CD4-positive, alpha-beta memory T cell (primary cell): ENCODE results near the gene OR10A2. TPM values are rescaled to one million over a fixed set of nuclear protein-coding genes. Genes with fewer than 3 reads are reported as not detected.
"Not testable (repeated sequence)": the region's sequence is repeated elsewhere in the genome, so short reads cannot be mapped to it uniquely, and the experiment has no call there.

Experiments used
- CTCF ChIA-PET: fragments of 350-600 bp; sonication (Branson Sonifier 250); formaldehyde crosslinking; loops from one replicate; lab custom pipeline; 2021; ENCODE audit warnings: inconsistent platforms; ENCODE audit not compliant: partially characterized antibody; lab: Charles Lee
- POLR2A ChIA-PET: fragments of 350-600 bp; sonication (Branson Sonifier 250); formaldehyde crosslinking; loops from one replicate; lab custom pipeline; 2021; ENCODE audit not compliant: partially characterized antibody; lab: Charles Lee
- DNase-seq, 5 donors: peaks; one replicate each; pipeline versions ENCODE4 v3.0.0 to v3.0.0-alpha.2; 2020 to 2022; ENCODE audit warnings: mixed read lengths in 1 of 5
- H3K27ac ChIP-seq: one replicate; pipeline ENCODE4 v1.7.0; 2013; ENCODE audit warnings: low read depth, low read length
- H3K27me3 ChIP-seq: 2 replicates; pipeline ENCODE4 v1.7.0; 2013; ENCODE audit warnings: mild to moderate bottlenecking, low read length, moderate library complexity; ENCODE audit not compliant: insufficient read depth
- H3K36me3 ChIP-seq: 2 replicates; pipeline ENCODE4 v1.7.0; 2013; ENCODE audit warnings: mild to moderate bottlenecking, low read length, moderate library complexity; ENCODE audit not compliant: insufficient read depth
- H3K4me1 ChIP-seq: 2 replicates; pipeline ENCODE4 v1.7.0; 2013; ENCODE audit warnings: mild to moderate bottlenecking, low read length, moderate library complexity; ENCODE audit not compliant: insufficient read depth
- H3K4me3 ChIP-seq, 2 donors: one replicate each; pipeline ENCODE4 v1.7.0; 2013; ENCODE audit warnings: low read length in 2 of 2, mild to moderate bottlenecking in 1 of 2
- H3K9me3 ChIP-seq, 2 donors: one replicate each; pipeline ENCODE4 v1.7.0; 2013; ENCODE audit warnings: low read length in 2 of 2, control low read depth in 1 of 2; ENCODE audit not compliant: control insufficient read depth in 1 of 2
- H3K27ac Mint-ChIP-seq, 7 donors: one replicate each; pipeline ENCODE4 v1.8.0; 2020 to 2021; ENCODE audit warnings: mixed read lengths in 7 of 7, mild to moderate bottlenecking in 6 of 7, inconsistent platforms in 3 of 7, moderate library complexity in 3 of 7
- H3K27me3 Mint-ChIP-seq, 2 donors: one replicate each; pipeline ENCODE4 v1.8.0; 2020 to 2021; ENCODE audit warnings: mixed read lengths in 2 of 2
- H3K36me3 Mint-ChIP-seq, 2 donors: one replicate each; pipeline ENCODE4 v1.8.0; 2020 to 2021; ENCODE audit warnings: mixed read lengths in 2 of 2, inconsistent platforms in 1 of 2, mild to moderate bottlenecking in 1 of 2
- H3K4me1 Mint-ChIP-seq, 4 donors: one replicate each; pipeline ENCODE4 v1.8.0; 2020 to 2021; ENCODE audit warnings: mixed read lengths in 4 of 4, mild to moderate bottlenecking in 1 of 4
- H3K4me3 Mint-ChIP-seq, 8 donors: one replicate each; pipeline ENCODE4 v1.8.0; 2020 to 2021; ENCODE audit warnings: mixed read lengths in 8 of 8, mild to moderate bottlenecking in 7 of 8, moderate library complexity in 6 of 8, inconsistent platforms in 3 of 8
- H3K9me3 Mint-ChIP-seq, 8 donors: one replicate each; pipeline ENCODE4 v1.8.0; 2020 to 2021; ENCODE audit warnings: mixed read lengths in 8 of 8, mild to moderate bottlenecking in 5 of 8, inconsistent platforms in 3 of 8, moderate library complexity in 1 of 8
- intact Hi-C: fragments of 100-400 bp; cut with micrococcal nuclease; formaldehyde crosslinking; loops from one replicate; pipeline ENCODE4 v1.15.1; 2023
- polyA plus RNA-seq, 2 donors: library from polyadenylated mRNA; unstranded; fragments of 300-500 nt; fragmentation: Illumina TruSeq; gene quantifications; one replicate each; pipeline ENCODE4 v1.2.3, GENCODE V29; 2021
- total RNA-seq, 2 experiments: library from RNA; stranded (reverse); gene quantifications; one replicate each; pipeline ENCODE4 v1.2.3, GENCODE V29; 2021

The OR10A2 gene
- total and polyA plus RNA-seq, 4 experiments from 2014 or later = not detected

DNA sequence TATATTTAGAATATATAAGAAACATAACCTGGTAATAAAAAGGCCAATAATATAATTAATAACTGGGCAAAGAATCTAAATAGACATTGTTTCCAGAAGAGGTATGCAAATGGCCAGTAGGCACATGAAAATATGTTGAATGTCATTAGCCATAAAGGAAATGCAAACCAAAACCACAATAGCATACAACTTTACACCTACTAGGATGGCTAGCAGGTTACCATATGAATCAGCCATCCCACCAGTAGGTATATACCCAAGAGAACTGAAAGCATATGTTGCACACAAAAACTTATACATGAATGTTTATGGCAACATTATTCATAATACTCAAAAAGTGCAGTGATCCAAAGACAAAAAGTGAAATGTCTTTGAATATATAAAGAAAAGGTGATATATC lies 32.2 kb downstream of the OR10A2 start:
- H3K9me3 Mint-ChIP-seq = no peaks in the 10 kb centered on the region
- Histone ChIP-seq H3K27me3 (no peaks in the 10 kb centered on the region), H3K9me3 (no peaks in the 10 kb centered on the region), H3K4me3 (no peak overlapping the region), H3K4me1 (no peaks in the 10 kb centered on the region), H3K27ac (no peak overlapping the region), H3K36me3 (no peaks in the 10 kb centered on the region)
- no peak overlapping the region for H3K4me3 Mint-ChIP-seq
- H3K27ac Mint-ChIP-seq = no peak overlapping the region
- ChIA-PET CTCF (no interaction called here), POLR2A (no interaction called here)
- no peaks in the 10 kb centered on the region for H3K4me1 Mint-ChIP-seq
- no peaks in the 10 kb centered on the region for H3K36me3 Mint-ChIP-seq
- no peak for DNase-seq
- intact Hi-C loops = no loop called here
- H3K27me3 Mint-ChIP-seq = peaks cover 10 to 16% of the 10 kb centered on the region in 2 donors

- Mint-ChIP-seq H3K4me1 (no peaks in the 10 kb centered on the region), H3K36me3 (no peaks in the 10 kb centered on the region), H3K27me3 (peaks cover 9 to 12% of the 10 kb centered on the region in 2 donors), H3K27ac (no peak overlapping the region), H3K4me3 (no peak overlapping the region), H3K9me3 (no peaks in the 10 kb centered on the region)
- no peak for DNase-seq
- ChIA-PET POLR2A (no interaction called here), CTCF (no interaction called here)
- intact Hi-C loops = no loop called here
- H3K4me1 ChIP-seq = no peaks in the 10 kb centered on the region
- no peaks in the 10 kb centered on the region for H3K9me3 ChIP-seq
- H3K27me3 ChIP-seq = no peaks in the 10 kb centered on the region
- no peak overlapping the region for H3K27ac ChIP-seq
- H3K36me3 ChIP-seq = no peaks in the 10 kb centered on the region
- no peak overlapping the region for H3K4me3 ChIP-seq
Measured at GRCh38 chr11:6898911-6899310, 36.1 kb downstream of the OR10A2 start.

DNA sequence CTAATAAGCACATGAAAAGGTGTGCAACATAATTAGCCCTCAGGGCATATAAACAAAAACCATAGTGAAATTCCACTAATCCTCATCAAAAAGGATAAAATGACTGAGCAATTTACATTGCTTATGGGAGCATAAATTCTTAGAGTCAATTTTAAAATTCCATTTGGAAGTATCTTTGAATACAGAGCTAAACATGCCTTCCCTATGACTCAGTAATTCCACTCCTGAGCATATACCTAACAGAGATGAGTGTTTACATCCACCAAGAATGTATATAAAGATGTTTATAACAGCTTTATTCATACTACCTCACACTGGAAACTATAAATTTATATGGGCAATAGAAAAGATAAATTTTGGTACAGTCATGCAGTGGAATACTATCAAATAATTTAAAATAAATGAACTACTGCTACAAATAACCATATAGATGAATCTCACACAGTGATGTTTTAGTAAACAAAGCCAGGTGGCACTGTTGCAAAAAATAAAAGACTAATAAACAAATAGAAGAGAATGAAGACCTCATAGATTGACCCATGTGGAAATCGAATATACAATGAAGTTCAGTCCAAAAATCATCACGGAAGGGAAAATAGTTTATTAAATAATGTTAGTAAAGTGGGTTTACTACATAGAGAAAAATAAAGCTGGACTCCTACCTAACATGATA lies 37.6 kb downstream of the OR10A2 start:
- H3K9me3 Mint-ChIP-seq = peaks cover 0 to 3% (median 0%) of the 10 kb centered on the region in 8 donors
- H3K27ac Mint-ChIP-seq = no peak overlapping the region
- Histone ChIP-seq H3K4me1 (no peaks in the 10 kb centered on the region), H3K27me3 (no peaks in the 10 kb centered on the region), H3K9me3 (no peaks in the 10 kb centered on the region), H3K36me3 (no peaks in the 10 kb centered on the region), H3K4me3 (no peak overlapping the region), H3K27ac (no peak overlapping the region)
- peaks cover 9 to 15% of the 10 kb centered on the region in 2 donors for H3K27me3 Mint-ChIP-seq
- ChIA-PET CTCF (no interaction called here), POLR2A (no interaction called here)
- no peaks in the 10 kb centered on the region for H3K36me3 Mint-ChIP-seq
- H3K4me1 Mint-ChIP-seq = no peaks in the 10 kb centered on the region
- no peak for DNase-seq
- intact Hi-C loops = no loop called here
- no peak overlapping the region for H3K4me3 Mint-ChIP-seq

- H3K36me3 Mint-ChIP-seq, H3K9me3 Mint-ChIP-seq, H3K27ac Mint-ChIP-seq, intact Hi-C loops, H3K27me3 ChIP-seq, H3K27ac ChIP-seq, H3K4me3 ChIP-seq, H3K9me3 ChIP-seq, H3K4me1 ChIP-seq, DNase-seq, H3K36me3 ChIP-seq, H3K4me1 Mint-ChIP-seq, POLR2A ChIA-PET, H3K4me3 Mint-ChIP-seq, H3K27me3 Mint-ChIP-seq, CTCF ChIA-PET: not testable (repeated sequence)
Measured at GRCh38 chr11:6904804-6905203, 41.9 kb downstream of the OR10A2 start.

- no peaks in the 10 kb centered on the region for H3K27me3 Mint-ChIP-seq
- POLR2A ChIA-PET = no interaction called here
- H3K36me3 Mint-ChIP-seq = no peaks in the 10 kb centered on the region
- Histone ChIP-seq H3K27me3 (no peaks in the 10 kb centered on the region), H3K36me3 (no peaks in the 10 kb centered on the region), H3K9me3 (no peaks in the 10 kb centered on the region), H3K4me1 (no peaks in the 10 kb centered on the region), H3K4me3 (no peak overlapping the region), H3K27ac (no peak overlapping the region)
- intact Hi-C loops = no loop called here
- no peak overlapping the region for H3K27ac Mint-ChIP-seq
- no peaks in the 10 kb centered on the region for H3K9me3 Mint-ChIP-seq
- no peak overlapping the region for H3K4me3 Mint-ChIP-seq
- DNase-seq = no peak
- H3K4me1 Mint-ChIP-seq = peaks cover 0 to 3% (median 0%) of the 10 kb centered on the region in 4 donors
- CTCF ChIA-PET = no interaction called here
Measured at GRCh38 chr11:6911378-6911777, 48.5 kb downstream of the OR10A2 start.

DNA sequence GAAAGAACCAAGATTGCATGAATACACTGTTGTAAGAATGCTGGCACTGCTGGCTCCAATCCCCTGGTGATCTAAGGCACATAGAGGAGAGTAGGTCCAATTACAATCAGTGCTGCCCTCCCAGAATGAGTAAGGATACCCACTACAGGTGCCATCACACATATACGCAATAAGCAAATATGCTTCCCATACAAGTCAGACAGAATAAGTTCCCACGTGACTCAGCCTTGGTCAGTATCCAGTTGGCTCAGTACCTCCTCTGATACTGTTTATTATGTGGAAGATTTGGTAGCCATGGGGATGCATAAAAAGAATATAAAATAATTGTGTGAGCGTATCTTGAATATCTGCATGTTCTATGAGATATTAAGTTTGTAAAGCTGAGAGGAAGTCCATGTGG lies 49.1 kb downstream of the OR10A2 start:
- Mint-ChIP-seq H3K27me3 (no peaks in the 10 kb centered on the region), H3K4me1 (peaks cover 0 to 3% (median 0%) of the 10 kb centered on the region in 4 donors), H3K27ac (no peak overlapping the region), H3K4me3 (no peak overlapping the region), H3K9me3 (no peaks in the 10 kb centered on the region), H3K36me3 (no peaks in the 10 kb centered on the region)
- Histone ChIP-seq H3K9me3 (no peaks in the 10 kb centered on the region), H3K27ac (no peak overlapping the region), H3K27me3 (no peaks in the 10 kb centered on the region), H3K4me1 (no peaks in the 10 kb centered on the region), H3K4me3 (no peak overlapping the region), H3K36me3 (no peaks in the 10 kb centered on the region)
- POLR2A ChIA-PET = no interaction called here
- CTCF ChIA-PET = no interaction called here
- intact Hi-C loops = no loop called here
- DNase-seq = no peak

GRCh38 chr11:6919698-6920097 lies 56.8 kb downstream of the OR10A2 start:
- peaks cover 19 to 21% of the 10 kb centered on the region in 2 donors for H3K27me3 Mint-ChIP-seq
- no peak overlapping the region for H3K27ac Mint-ChIP-seq
- DNase-seq = no peak
- H3K4me1 Mint-ChIP-seq = no peaks in the 10 kb centered on the region
- Histone ChIP-seq H3K4me3 (no peak overlapping the region), H3K4me1 (no peaks in the 10 kb centered on the region), H3K27ac (no peak overlapping the region), H3K27me3 (no peaks in the 10 kb centered on the region), H3K36me3 (no peaks in the 10 kb centered on the region), H3K9me3 (no peaks in the 10 kb centered on the region)
- no peak overlapping the region for H3K4me3 Mint-ChIP-seq
- POLR2A ChIA-PET = no interaction called here
- H3K36me3 Mint-ChIP-seq = no peaks in the 10 kb centered on the region
- intact Hi-C loops = no loop called here
- peaks cover 0 to 3% (median 0%) of the 10 kb centered on the region in 8 donors for H3K9me3 Mint-ChIP-seq
- CTCF ChIA-PET = no interaction called here
